Uterus (tissue), 2 donors: ENCODE measurements around the gene TRABD.

Experiments
- CTCF ChIP-seq, 4 experiments: fragments of 200-600 bp in 2 of 4; fragments of 450-650 bp in 2 of 4; sonication (generic) in 2 of 4; IDR thresholded peaks; one replicate each; pipeline ENCODE4 v1.5.1; 2016 to 2019; ENCODE audit warnings: antibody characterized with exemption in 4 of 4, mild to moderate bottlenecking in 2 of 4, moderate library complexity in 1 of 4
- POLR2A ChIP-seq, 2 donors: fragments of 450-650 bp; IDR thresholded peaks; one replicate each; pipeline ENCODE4 v1.6.1; 2016; ENCODE audit warnings: antibody characterized with exemption in 2 of 2, mild to moderate bottlenecking in 1 of 2, moderate library complexity in 1 of 2

DNA sequence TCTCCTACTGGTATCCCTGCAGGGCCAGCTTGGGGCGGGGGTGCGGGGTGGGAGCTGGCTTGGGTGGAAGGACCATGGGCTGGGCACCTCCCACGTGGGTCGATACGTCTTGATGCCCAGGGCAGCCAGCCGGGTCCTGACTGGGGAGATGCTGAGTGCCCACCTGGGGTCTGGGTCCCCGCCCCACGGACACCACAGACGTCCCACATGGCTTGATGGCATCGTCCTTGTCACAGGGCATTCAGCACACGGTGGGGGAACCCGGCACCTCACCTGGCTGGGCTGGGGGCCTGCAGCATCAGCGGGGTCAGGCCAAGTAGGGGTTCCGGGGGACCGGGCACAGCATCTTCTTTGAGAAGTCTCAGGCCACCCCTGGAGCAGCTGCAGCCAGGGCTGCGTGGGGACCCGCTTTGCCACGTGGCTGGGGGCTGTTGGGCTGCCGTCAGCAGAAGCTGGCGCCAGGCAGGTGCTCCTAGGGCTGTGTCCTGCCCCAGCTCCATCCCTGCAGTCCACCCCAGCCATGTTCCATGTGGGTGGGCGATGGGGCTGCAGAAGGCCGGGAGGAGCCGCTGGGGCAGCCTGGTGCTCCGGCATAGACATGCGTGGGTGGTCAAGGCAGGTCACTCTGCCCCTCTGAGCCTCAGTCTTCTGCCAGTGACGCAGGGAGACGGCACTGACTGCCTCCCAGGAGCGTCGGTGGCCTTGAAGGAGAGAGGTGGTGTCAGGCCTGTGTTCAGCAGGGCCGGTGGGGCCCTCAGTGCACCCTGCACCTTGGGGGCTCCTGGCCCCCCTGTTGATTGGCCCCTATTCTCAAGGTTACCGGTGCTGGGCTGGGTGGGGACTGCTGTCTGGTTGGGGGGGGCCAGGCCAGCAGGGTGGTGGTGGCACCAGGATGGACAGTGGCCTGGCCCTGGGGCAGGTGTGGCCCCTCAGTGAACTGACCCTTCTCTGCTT, 23.5 kb downstream of the TRABD start:
- TF ChIP-seq POLR2A (IDR thresholded peaks at IDR 0.05) (no peak), CTCF (IDR thresholded peaks at IDR 0.05) (no peak)
